IMR-90 (cell line): Measurements from ENCODE around the gene WDTC1. TPM values are rescaled to one million over a fixed set of nuclear protein-coding genes. Genes with fewer than 3 reads are reported as not detected.

Source experiments
- ATAC-seq: fragments of 200-7000 bp; cut with Tn5 transposase; 2 replicates; pipeline ENCODE4 v1.9.1; 2020; ENCODE audit warnings: low read depth, mild to moderate bottlenecking, moderate library complexity
- BruUV-seq: library from RNA; stranded (reverse); fragments of 400-500 nt; replicated peaks from 2 replicates; lab custom pipeline; 2021; lab: Mats Ljungman, UMichigan
- CTCF ChIA-PET: fragments of 300-600 bp; formaldehyde crosslinking; extraction: SDS; loops from one replicate; lab custom pipeline; 2021; ENCODE audit warnings: antibody characterized with exemption; lab: Yijun Ruan, JAX
- POLR2A ChIA-PET: fragments of 300-600 bp; sonication (Branson Sonifier 250); formaldehyde crosslinking; loops from one replicate; lab custom pipeline; 2022; ENCODE audit warnings: antibody characterized with exemption; ENCODE audit not compliant: unreplicated experiment; lab: Charles Lee
- DNase-seq: peaks from one replicate; pipeline ENCODE4 v3.0.0; 2013
- H2AFZ ChIP-seq: replicated peaks from 2 replicates; pipeline ENCODE3; 2013; ENCODE audit warnings: low read length, mild to moderate bottlenecking; ENCODE audit not compliant: poor library complexity
- H2AK5ac ChIP-seq: 2 replicates; pipeline ENCODE4 v1.6.1; 2013; ENCODE audit warnings: low read depth, low read length, inconsistent platforms
- H2AK9ac ChIP-seq: replicated peaks from 2 replicates; pipeline ENCODE3; 2013; ENCODE audit warnings: mild to moderate bottlenecking, low read depth, low read length, moderate library complexity; ENCODE audit not compliant: poor library complexity
- H2BK120ac ChIP-seq: 2 replicates; pipeline ENCODE4 v1.6.1; 2013; ENCODE audit warnings: low read depth, low read length, inconsistent platforms
- H2BK15ac ChIP-seq: 3 replicates; pipeline ENCODE4 v1.6.1; 2013; ENCODE audit warnings: low read depth, low read length, inconsistent platforms
- H2BK20ac ChIP-seq: 2 replicates; pipeline ENCODE4 v1.6.1; 2013; ENCODE audit warnings: low read depth, mild to moderate bottlenecking, inconsistent platforms, low read length, moderate library complexity
- H2BK5ac ChIP-seq: 2 replicates; pipeline ENCODE4 v1.6.1; 2013; ENCODE audit warnings: mild to moderate bottlenecking, low read depth, low read length, inconsistent platforms; ENCODE audit not compliant: poor library complexity, severe bottlenecking
- H3K14ac ChIP-seq: replicated peaks from 2 replicates; pipeline ENCODE4 v1.6.1; 2013; ENCODE audit warnings: low read depth, low read length, inconsistent platforms
- H3K18ac ChIP-seq: 2 replicates; pipeline ENCODE4 v1.6.1; 2013; ENCODE audit warnings: low read depth, low read length, control low read depth
- H3K23ac ChIP-seq: 2 replicates; pipeline ENCODE4 v1.6.1; 2013; ENCODE audit warnings: low read depth, low read length, inconsistent platforms
- H3K27ac ChIP-seq: 2 replicates; pipeline ENCODE4 v1.5.1; 2013; ENCODE audit warnings: mild to moderate bottlenecking, control low read depth, low read length; ENCODE audit not compliant: insufficient read depth
- H3K27me3 ChIP-seq: 2 replicates; pipeline ENCODE4 v1.6.1; 2013; ENCODE audit warnings: low read length; ENCODE audit not compliant: control insufficient read depth, insufficient read depth
- H3K36me3 ChIP-seq: 2 replicates; pipeline ENCODE4 v1.6.1; 2013; ENCODE audit warnings: low read length, mixed read lengths; ENCODE audit not compliant: control insufficient read depth, insufficient read depth
- H3K4ac ChIP-seq: 2 replicates; pipeline ENCODE4 v1.6.1; 2013; ENCODE audit warnings: low read depth, low read length, inconsistent platforms
- H3K4me1 ChIP-seq: 2 replicates; pipeline ENCODE4 v1.6.1; 2013; ENCODE audit warnings: low read length, mixed read lengths; ENCODE audit not compliant: control insufficient read depth, insufficient read depth
- H3K4me2 ChIP-seq: 2 replicates; pipeline ENCODE4 v1.6.1; 2013; ENCODE audit warnings: low read depth, mild to moderate bottlenecking, control low read depth, low read length, moderate library complexity
- H3K4me3 ChIP-seq: 2 replicates; pipeline ENCODE4 v1.5.1; 2013; ENCODE audit warnings: low read depth, mild to moderate bottlenecking, control low read depth, low read length, moderate library complexity; ENCODE audit not compliant: insufficient read depth
- H3K56ac ChIP-seq: 2 replicates; pipeline ENCODE4 v1.6.1; 2013; ENCODE audit warnings: low read length, inconsistent platforms; ENCODE audit not compliant: insufficient read depth; ENCODE audit errors: extremely low read depth
- H3K79me1 ChIP-seq, 2 experiments: 2 replicates each; pipeline ENCODE4 v1.6.1; 2013; ENCODE audit warnings: low read length in 2 of 2, inconsistent platforms in 1 of 2, low read depth in 1 of 2
- H3K9ac ChIP-seq: 2 replicates; pipeline ENCODE4 v1.6.1; 2013; ENCODE audit warnings: low read depth, low read length, control low read depth
- H3K9me1 ChIP-seq: 2 replicates; pipeline ENCODE4 v1.6.1; 2013; ENCODE audit warnings: low read length, inconsistent platforms; ENCODE audit not compliant: insufficient read depth
- H3K9me3 ChIP-seq: 2 replicates; pipeline ENCODE4 v1.6.1; 2013; ENCODE audit warnings: low read length; ENCODE audit not compliant: control insufficient read depth, insufficient read depth
- H4K20me1 ChIP-seq: 2 replicates; pipeline ENCODE4 v1.6.1; 2013; ENCODE audit warnings: low read length, inconsistent platforms; ENCODE audit not compliant: insufficient read depth
- H4K5ac ChIP-seq: 2 replicates; pipeline ENCODE4 v1.6.1; 2013; ENCODE audit warnings: mild to moderate bottlenecking, low read depth, low read length, control low read depth
- H4K8ac ChIP-seq, 2 experiments: 2 replicates each; pipeline ENCODE4 v1.6.1; 2013; ENCODE audit warnings: low read depth in 2 of 2, low read length in 2 of 2, control low read depth in 1 of 2, inconsistent platforms in 1 of 2
- H4K91ac ChIP-seq: 2 replicates; pipeline ENCODE4 v1.6.1; 2013; ENCODE audit warnings: low read depth, low read length, inconsistent platforms; ENCODE audit not compliant: insufficient read depth
- BHLHE40 ChIP-seq: fragments of 150-350 bp; IDR thresholded peaks from 2 replicates; pipeline ENCODE4 v1.6.1; 2016; ENCODE audit warnings: mild to moderate bottlenecking, low read depth, low read length
- CEBPB ChIP-seq: IDR thresholded peaks from 2 replicates; pipeline ENCODE4 v1.6.1; 2012; ENCODE audit warnings: low read depth, low read length, improper control_type of control experiment
- CTCF ChIP-seq: conservative IDR thresholded peaks from 2 replicates; pipeline ENCODE4 v1.5.1; 2012; ENCODE audit warnings: mild to moderate bottlenecking, low read depth, low read length, improper control_type of control experiment
- MAFK ChIP-seq: IDR thresholded peaks from 2 replicates; pipeline ENCODE4 v1.6.1; 2012; ENCODE audit warnings: low read depth, low read length, improper control_type of control experiment
- NFE2L2 ChIP-seq: fragments of 150-350 bp; IDR thresholded peaks from 2 replicates; pipeline ENCODE4 v1.6.1; 2016; ENCODE audit warnings: low read depth, mild to moderate bottlenecking, low read length
- POLR2A ChIP-seq: IDR thresholded peaks from 2 replicates; pipeline ENCODE4 v1.6.1; 2012; ENCODE audit warnings: mild to moderate bottlenecking, low read depth, low read length
- RAD21 ChIP-seq: IDR thresholded peaks from 2 replicates; pipeline ENCODE4 v1.6.1; 2012; ENCODE audit warnings: low read length, improper control_type of control experiment
- RCOR1 ChIP-seq: IDR thresholded peaks from 2 replicates; pipeline ENCODE4 v1.6.1; 2012; ENCODE audit warnings: mild to moderate bottlenecking, low read length, improper control_type of control experiment; ENCODE audit not compliant: insufficient replicate concordance
- SMC3 ChIP-seq: fragments of 150-350 bp; IDR thresholded peaks from 2 replicates; pipeline ENCODE4 v1.6.1; 2016; ENCODE audit warnings: low read depth, mild to moderate bottlenecking, antibody characterized with exemption, low read length, moderate library complexity
- USF2 ChIP-seq: fragments of 150-350 bp; IDR thresholded peaks from 2 replicates; pipeline ENCODE4 v1.6.1; 2017; ENCODE audit warnings: mild to moderate bottlenecking, antibody characterized with exemption, low read length, low read depth
- WGBS, 2 experiments: methylation state at CpG; one replicate each; pipeline versions ENCODE4 v1.1.5 to v1.1.7; 2013; ENCODE audit warnings: missing lambda C conversion rate in 2 of 2; ENCODE audit not compliant: insufficient read length in 1 of 2; ENCODE audit errors: extremely low coverage in 2 of 2; 5-methylcytosine and 5-hydroxymethylcytosine counted together
- dilution Hi-C: fragments of 300-500 bp; cut with HindIII; formaldehyde crosslinking; loops from one replicate; pipeline ENCODE4 v1.14.3; 2018; ENCODE audit warnings: low sequenced_read_pairs; ENCODE audit not compliant: unreplicated experiment
- in situ Hi-C: fragments of 300-500 bp; cut with MboI; formaldehyde crosslinking; loops from 3 replicates; pipeline ENCODE4 v1.14.3; 2019; ENCODE audit warnings: low sequenced_read_pairs, inconsistent platforms, mixed read lengths
- intact Hi-C: fragments of 100-400 bp; cut with micrococcal nuclease; formaldehyde crosslinking; loops from 2 replicates; pipeline ENCODE4 v1.10.0; 2022
- polyA plus RNA-seq, 3 experiments: library from polyadenylated mRNA; depleted of rRNA; stranded (reverse); fragments of >200 nt; gene quantifications; 2 replicates each; pipeline ENCODE4 v1.2.3, GENCODE V29; 2012; ENCODE audit warnings: low replicate concordance in 1 of 3
- total RNA-seq: library from RNA; depleted of rRNA; stranded (reverse); fragments of >200 nt; gene quantifications from 2 replicates; pipeline ENCODE4 v1.2.3, GENCODE V29; 2012
- TF ChIP-seq, protein P1 (sequence below): fragments of 150-350 bp; IDR thresholded peaks from 2 replicates; pipeline ENCODE4 v1.6.1; 2016; ENCODE audit warnings: low read depth, mild to moderate bottlenecking, low read length, moderate library complexity, borderline replicate concordance

Gene WDTC1
- total and polyA plus RNA-seq, 2 of the 4 experiments (the other 2 are of a cell fraction), result 9.9 to 15.2 TPM

DNA sequence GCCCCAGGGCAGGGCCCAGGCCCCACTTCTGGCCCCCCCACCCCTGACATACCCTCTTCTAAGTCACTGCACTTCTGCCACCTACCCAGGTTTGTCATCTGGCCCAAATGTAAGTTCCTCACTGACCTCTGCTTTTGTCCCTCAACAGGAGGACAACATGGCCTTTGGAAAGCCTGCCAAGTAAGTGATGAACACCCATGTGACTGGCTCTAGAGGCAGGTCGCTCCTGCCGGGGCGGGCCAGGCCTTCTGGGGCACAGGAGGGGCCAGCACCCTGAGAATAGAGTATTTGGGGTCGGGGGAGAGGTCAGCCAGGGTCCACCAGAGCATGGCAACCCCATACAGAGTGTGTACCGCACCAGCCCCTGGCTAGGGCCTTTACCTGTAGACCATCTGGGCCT, 97.5 kb downstream of the WDTC1 start:
- Histone ChIP-seq H2BK20ac (no peak overlapping the region), H2AFZ (no peak overlapping the region), H3K4me3 (no peak overlapping the region), H3K9me1 (peaks cover 2% of the 10 kb centered on the region; the same call in 1 of the 2 replicates), H3K4ac (no peak overlapping the region), H3K4me2 (no peak overlapping the region), H4K91ac (no peak overlapping the region), H3K27ac (no peak overlapping the region), H4K20me1 (peaks cover 40% of the 10 kb centered on the region), H3K18ac (no peak overlapping the region), H2BK120ac (no peak overlapping the region), H3K9me3 (no peaks in the 10 kb centered on the region), H3K4me1 (0 out of 2 replicates have a peak, but pooled peaks cover under 1% of the 10 kb centered on the region), H3K14ac (no peak overlapping the region), H2AK9ac (peak overlapping the region; percentile 15), H3K27me3 (no peaks in the 10 kb centered on the region), H3K79me1 (peaks cover 12 to 47% of the 10 kb centered on the region in 2 experiments), H2BK15ac (no peak overlapping the region), H3K9ac (no peak overlapping the region), H3K23ac (no peak overlapping the region), H2AK5ac (no peak overlapping the region), H3K36me3 (peaks cover 55% of the 10 kb centered on the region), H4K8ac (no peak overlapping the region), H2BK5ac (no peak overlapping the region), H3K56ac (no peak overlapping the region), H4K5ac (no peak overlapping the region)
- WGBS, 2 experiments, result no CpG with 5 or more reads among the region's 5 CpGs
- ATAC-seq (no peak), DNase-seq (no peak)
- in situ Hi-C loops, result no loop called here
- BruUV-seq, result no TSS peak
- ChIA-PET POLR2A (no interaction called here), CTCF (interaction anchor here (0.7 to 1.6 kb wide), 4 partner anchors 27 to 275 kb away, joined by 3 to 6 read pairs (median 4); partner anchors contain the start of gene MAP3K6)
- intact Hi-C loops, result no loop called here
- TF ChIP-seq USF2, result no peak
- TF ChIP-seq CEBPB, result no peak
- TF ChIP-seq, protein P1, sequence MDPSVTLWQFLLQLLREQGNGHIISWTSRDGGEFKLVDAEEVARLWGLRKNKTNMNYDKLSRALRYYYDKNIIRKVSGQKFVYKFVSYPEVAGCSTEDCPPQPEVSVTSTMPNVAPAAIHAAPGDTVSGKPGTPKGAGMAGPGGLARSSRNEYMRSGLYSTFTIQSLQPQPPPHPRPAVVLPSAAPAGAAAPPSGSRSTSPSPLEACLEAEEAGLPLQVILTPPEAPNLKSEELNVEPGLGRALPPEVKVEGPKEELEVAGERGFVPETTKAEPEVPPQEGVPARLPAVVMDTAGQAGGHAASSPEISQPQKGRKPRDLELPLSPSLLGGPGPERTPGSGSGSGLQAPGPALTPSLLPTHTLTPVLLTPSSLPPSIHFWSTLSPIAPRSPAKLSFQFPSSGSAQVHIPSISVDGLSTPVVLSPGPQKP, result no peak
- TF ChIP-seq RAD21, result no peak
- TF ChIP-seq CTCF, result no peak
- TF ChIP-seq BHLHE40, result no peak
- no peak for TF ChIP-seq RCOR1
- TF ChIP-seq MAFK, result no peak
- no peak for TF ChIP-seq NFE2L2
- TF ChIP-seq POLR2A, result no peak
- no peak for TF ChIP-seq SMC3
- dilution Hi-C loops, result no loop called here
